Prostate gland (tissue), 2 donors: ENCODE results near the gene ALK.

ENCODE experiments used
- POLR2AphosphoS5 ChIP-seq: sonication (generic); formaldehyde crosslinking; IDR thresholded peaks from one replicate; pipeline ENCODE4 v1.6.1; 2017; ENCODE audit warnings: antibody characterized with exemption
- TF ChIP-seq, protein P1 (sequence below), 4 experiments: fragments of 200-600 bp in 2 of 4; fragments of 450-650 bp in 2 of 4; sonication (generic) in 2 of 4; IDR thresholded peaks; 1 replicate in 3 of 4; 2 replicates in 1 of 4; pipeline ENCODE4 v1.5.1; 2016 to 2019; ENCODE audit warnings: antibody characterized with exemption in 4 of 4, mild to moderate bottlenecking in 2 of 4, moderate library complexity in 2 of 4

GRCh38 chr2:29370581-29371125 lies 550.7 kb downstream of the ALK start:
- TF ChIP-seq, protein P1, sequence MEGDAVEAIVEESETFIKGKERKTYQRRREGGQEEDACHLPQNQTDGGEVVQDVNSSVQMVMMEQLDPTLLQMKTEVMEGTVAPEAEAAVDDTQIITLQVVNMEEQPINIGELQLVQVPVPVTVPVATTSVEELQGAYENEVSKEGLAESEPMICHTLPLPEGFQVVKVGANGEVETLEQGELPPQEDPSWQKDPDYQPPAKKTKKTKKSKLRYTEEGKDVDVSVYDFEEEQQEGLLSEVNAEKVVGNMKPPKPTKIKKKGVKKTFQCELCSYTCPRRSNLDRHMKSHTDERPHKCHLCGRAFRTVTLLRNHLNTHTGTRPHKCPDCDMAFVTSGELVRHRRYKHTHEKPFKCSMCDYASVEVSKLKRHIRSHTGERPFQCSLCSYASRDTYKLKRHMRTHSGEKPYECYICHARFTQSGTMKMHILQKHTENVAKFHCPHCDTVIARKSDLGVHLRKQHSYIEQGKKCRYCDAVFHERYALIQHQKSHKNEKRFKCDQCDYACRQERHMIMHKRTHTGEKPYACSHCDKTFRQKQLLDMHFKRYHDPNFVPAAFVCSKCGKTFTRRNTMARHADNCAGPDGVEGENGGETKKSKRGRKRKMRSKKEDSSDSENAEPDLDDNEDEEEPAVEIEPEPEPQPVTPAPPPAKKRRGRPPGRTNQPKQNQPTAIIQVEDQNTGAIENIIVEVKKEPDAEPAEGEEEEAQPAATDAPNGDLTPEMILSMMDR (IDR thresholded peaks at IDR 0.05) = no peak
- TF ChIP-seq POLR2AphosphoS5 = no peak
